KMS-11 (cell line): ENCODE data around the gene CD46.

Source experiments
- H2AFZ ChIP-seq: fragments of 200-600 bp; sonication (generic); 2 replicates; pipeline ENCODE4 v1.6.1; 2016; ENCODE audit warnings: antibody characterized with exemption, mixed run types, low read depth
- H3K27ac ChIP-seq: fragments of 200-600 bp; sonication (generic); 2 replicates; pipeline ENCODE4 v1.6.1; 2016; ENCODE audit warnings: mild to moderate bottlenecking, mixed run types
- H3K27me3 ChIP-seq: fragments of 200-600 bp; sonication (generic); 2 replicates; pipeline ENCODE4 v1.6.1; 2017; ENCODE audit warnings: mild to moderate bottlenecking, low read depth, mixed run types, moderate library complexity; ENCODE audit not compliant: insufficient read depth
- H3K36me3 ChIP-seq: fragments of 200-600 bp; sonication (generic); 2 replicates; pipeline ENCODE4 v1.6.1; 2017; ENCODE audit warnings: mild to moderate bottlenecking, mixed run types; ENCODE audit not compliant: insufficient read depth
- H3K4me1 ChIP-seq: fragments of 200-600 bp; sonication (generic); 2 replicates; pipeline ENCODE4 v1.6.1; 2016; ENCODE audit warnings: mild to moderate bottlenecking, low read depth, mixed run types; ENCODE audit not compliant: poor library complexity, severe bottlenecking
- H3K4me2 ChIP-seq: fragments of 200-600 bp; sonication (generic); 2 replicates; pipeline ENCODE4 v1.7.0; 2016; ENCODE audit warnings: mild to moderate bottlenecking, mixed run types
- H3K4me3 ChIP-seq: fragments of 200-600 bp; sonication (generic); IDR thresholded peaks from 2 replicates; pipeline ENCODE4 v1.6.1; 2017; ENCODE audit warnings: low read depth, low read length, mixed read lengths; ENCODE audit not compliant: insufficient read depth
- H3K79me2 ChIP-seq: fragments of 200-600 bp; sonication (generic); 2 replicates; pipeline ENCODE4 v1.6.1; 2016; ENCODE audit warnings: low read depth, mixed run types; ENCODE audit not compliant: insufficient read depth
- H3K9ac ChIP-seq: fragments of 200-600 bp; sonication (generic); 2 replicates; pipeline ENCODE4 v1.6.1; 2016; ENCODE audit warnings: mild to moderate bottlenecking, mixed run types
- H4K20me1 ChIP-seq: fragments of 200-600 bp; sonication (generic); 2 replicates; pipeline ENCODE4 v1.6.1; 2016; ENCODE audit warnings: mild to moderate bottlenecking, mixed run types; ENCODE audit not compliant: insufficient read depth
- TF ChIP-seq, protein P1 (sequence below): fragments of 200-600 bp; sonication (generic); conservative IDR thresholded peaks from 2 replicates; pipeline ENCODE4 v1.6.1; 2017; ENCODE audit warnings: low read depth, mild to moderate bottlenecking, antibody characterized with exemption, low read length, moderate library complexity, mixed read lengths

The CD46 gene

GRCh38 chr1:207811319-207811718 is 59.5 kb downstream of the CD46 start:
- no peak overlapping the region for H3K4me3 ChIP-seq
- no peaks in the 10 kb centered on the region for H3K27me3 ChIP-seq
- H2AFZ ChIP-seq, result no peak overlapping the region
- no peak overlapping the region for H3K27ac ChIP-seq
- H3K9ac ChIP-seq, result no peak overlapping the region
- H3K79me2 ChIP-seq, result peaks cover 13% of the 10 kb centered on the region; the same call in 1 of the 2 replicates
- H3K4me1 ChIP-seq, result peaks cover 35% of the 10 kb centered on the region
- H3K4me2 ChIP-seq, result no peak overlapping the region
- peaks cover 13% of the 10 kb centered on the region; the same call in 1 of the 2 replicates for H3K36me3 ChIP-seq
- no peaks in the 10 kb centered on the region for H4K20me1 ChIP-seq
- TF ChIP-seq, protein P1, sequence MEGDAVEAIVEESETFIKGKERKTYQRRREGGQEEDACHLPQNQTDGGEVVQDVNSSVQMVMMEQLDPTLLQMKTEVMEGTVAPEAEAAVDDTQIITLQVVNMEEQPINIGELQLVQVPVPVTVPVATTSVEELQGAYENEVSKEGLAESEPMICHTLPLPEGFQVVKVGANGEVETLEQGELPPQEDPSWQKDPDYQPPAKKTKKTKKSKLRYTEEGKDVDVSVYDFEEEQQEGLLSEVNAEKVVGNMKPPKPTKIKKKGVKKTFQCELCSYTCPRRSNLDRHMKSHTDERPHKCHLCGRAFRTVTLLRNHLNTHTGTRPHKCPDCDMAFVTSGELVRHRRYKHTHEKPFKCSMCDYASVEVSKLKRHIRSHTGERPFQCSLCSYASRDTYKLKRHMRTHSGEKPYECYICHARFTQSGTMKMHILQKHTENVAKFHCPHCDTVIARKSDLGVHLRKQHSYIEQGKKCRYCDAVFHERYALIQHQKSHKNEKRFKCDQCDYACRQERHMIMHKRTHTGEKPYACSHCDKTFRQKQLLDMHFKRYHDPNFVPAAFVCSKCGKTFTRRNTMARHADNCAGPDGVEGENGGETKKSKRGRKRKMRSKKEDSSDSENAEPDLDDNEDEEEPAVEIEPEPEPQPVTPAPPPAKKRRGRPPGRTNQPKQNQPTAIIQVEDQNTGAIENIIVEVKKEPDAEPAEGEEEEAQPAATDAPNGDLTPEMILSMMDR, result no peak

- no peak overlapping the region for H2AFZ ChIP-seq
- TF ChIP-seq, protein P1, result peak; percentile 51; the same call in 1 of the 2 replicates
- no peaks in the 10 kb centered on the region for H3K27me3 ChIP-seq
- H3K4me2 ChIP-seq, result no peak overlapping the region
- peaks cover 13% of the 10 kb centered on the region; the same call in 1 of the 2 replicates for H3K79me2 ChIP-seq
- H4K20me1 ChIP-seq, result no peaks in the 10 kb centered on the region
- no peak overlapping the region for H3K9ac ChIP-seq
- no peak overlapping the region for H3K4me3 ChIP-seq
- peaks cover 12% of the 10 kb centered on the region; the same call in 1 of the 2 replicates for H3K36me3 ChIP-seq
- H3K4me1 ChIP-seq, result peaks cover 37% of the 10 kb centered on the region
- H3K27ac ChIP-seq, result no peak overlapping the region
Observed at GRCh38 chr1:207811920-207812720, 60.3 kb downstream of the CD46 start.

- Histone ChIP-seq H3K9ac (no peak overlapping the region), H3K36me3 (peaks cover 7% of the 10 kb centered on the region; the same call in 1 of the 2 replicates), H4K20me1 (no peaks in the 10 kb centered on the region), H3K4me3 (no peak overlapping the region), H3K79me2 (peaks cover 21% of the 10 kb centered on the region; the same call in 1 of the 2 replicates), H2AFZ (no peak overlapping the region), H3K4me2 (no peak overlapping the region), H3K4me1 (peaks cover 37% of the 10 kb centered on the region), H3K27ac (no peak overlapping the region), H3K27me3 (no peaks in the 10 kb centered on the region)
- TF ChIP-seq, protein P1, result no peak
Observed at GRCh38 chr1:207812778-207813511, 61.1 kb downstream of the CD46 start.

GRCh38 chr1:207813512-207813881 is 61.6 kb downstream of the CD46 start:
- TF ChIP-seq, protein P1, result no peak
- no peaks in the 10 kb centered on the region for H4K20me1 ChIP-seq

More at GRCh38 chr1:207813512-207813881, 61.6 kb downstream of the CD46 start:
- peaks cover 23% of the 10 kb centered on the region for H3K79me2 ChIP-seq
- no peak overlapping the region for H3K4me3 ChIP-seq
- H3K9ac ChIP-seq, result no peak overlapping the region
- H2AFZ ChIP-seq, result no peak overlapping the region
- H3K4me2 ChIP-seq, result no peak overlapping the region
- H3K36me3 ChIP-seq, result peaks cover 7% of the 10 kb centered on the region; the same call in 1 of the 2 replicates
- H3K4me1 ChIP-seq, result peaks cover 33% of the 10 kb centered on the region
- H3K27me3 ChIP-seq, result no peaks in the 10 kb centered on the region
- no peak overlapping the region for H3K27ac ChIP-seq
